Activated T-cell treated with anti-CD3 and anti-CD28 coated beads for 48 hours (primary cell): ENCODE results near the gene ALDOA.

ENCODE experiments used
- DNase-seq: peaks from one replicate; pipeline ENCODE4 v3.0.0-alpha.2; 2020; ENCODE audit warnings: low read depth

Gene ALDOA

DNA sequence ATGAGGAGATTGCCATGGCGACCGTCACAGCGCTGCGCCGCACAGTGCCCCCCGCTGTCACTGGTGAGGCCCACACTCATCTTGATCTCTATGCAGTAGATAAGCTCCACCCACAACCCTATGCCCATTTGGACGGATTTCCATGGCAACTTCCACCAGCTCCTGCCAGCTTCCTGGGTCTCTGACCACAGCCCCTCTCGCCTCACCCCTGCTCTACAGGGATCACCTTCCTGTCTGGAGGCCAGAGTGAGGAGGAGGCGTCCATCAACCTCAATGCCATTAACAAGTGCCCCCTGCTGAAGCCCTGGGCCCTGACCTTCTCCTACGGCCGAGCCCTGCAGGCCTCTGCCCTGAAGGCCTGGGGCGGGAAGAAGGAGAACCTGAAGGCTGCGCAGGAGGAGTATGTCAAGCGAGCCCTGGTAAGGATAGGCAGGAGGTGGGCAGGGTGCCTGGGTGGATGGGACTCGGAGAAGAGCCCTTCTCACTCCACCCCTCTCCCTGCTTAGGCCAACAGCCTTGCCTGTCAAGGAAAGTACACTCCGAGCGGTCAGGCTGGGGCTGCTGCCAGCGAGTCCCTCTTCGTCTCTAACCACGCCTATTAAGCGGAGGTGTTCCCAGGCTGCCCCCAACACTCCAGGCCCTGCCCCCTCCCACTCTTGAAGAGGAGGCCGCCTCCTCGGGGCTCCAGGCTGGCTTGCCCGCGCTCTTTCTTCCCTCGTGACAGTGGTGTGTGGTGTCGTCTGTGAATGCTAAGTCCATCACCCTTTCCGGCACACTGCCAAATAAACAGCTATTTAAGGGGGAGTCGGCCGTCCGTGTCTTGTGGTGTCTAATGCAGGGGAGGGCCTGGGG is 4.3 kb downstream of the ALDOA start:
- DNase-seq: no peak

DNA sequence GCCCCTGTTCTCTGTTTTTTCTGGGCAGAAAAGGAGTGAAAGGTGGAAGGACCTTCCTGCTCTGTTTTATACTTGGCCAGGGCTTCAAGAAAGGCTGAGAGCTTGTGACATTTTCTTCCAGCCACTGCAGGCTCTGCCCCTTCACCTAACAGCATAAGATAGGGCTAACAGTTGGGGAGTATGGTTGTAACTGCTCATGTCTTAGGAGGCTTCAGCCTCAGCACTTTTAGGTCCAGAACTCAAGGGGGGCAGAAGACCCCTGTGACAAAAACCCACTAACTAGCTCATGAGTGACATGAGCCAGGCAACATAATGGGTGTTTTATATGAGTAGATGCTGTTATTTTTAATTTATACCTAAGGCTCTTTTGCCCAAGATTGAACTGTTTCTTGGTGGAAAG is 4.9 kb downstream of the ALDOA start:
- no peak for DNase-seq

- DNase-seq: peak; percentile 89
These were observed 10.1 kb downstream of the ALDOA start, which contains the start of gene PPP4C for GRCh38 chr16:30075503-30076275. PPP4C (plus strand) TSS chr16:30075994; CDS start chr16:30076378, 384 bp downstream.

- DNase-seq: no peak
These were observed 10.8 kb downstream of the ALDOA start for GRCh38 chr16:30076276-30076791.

DNA sequence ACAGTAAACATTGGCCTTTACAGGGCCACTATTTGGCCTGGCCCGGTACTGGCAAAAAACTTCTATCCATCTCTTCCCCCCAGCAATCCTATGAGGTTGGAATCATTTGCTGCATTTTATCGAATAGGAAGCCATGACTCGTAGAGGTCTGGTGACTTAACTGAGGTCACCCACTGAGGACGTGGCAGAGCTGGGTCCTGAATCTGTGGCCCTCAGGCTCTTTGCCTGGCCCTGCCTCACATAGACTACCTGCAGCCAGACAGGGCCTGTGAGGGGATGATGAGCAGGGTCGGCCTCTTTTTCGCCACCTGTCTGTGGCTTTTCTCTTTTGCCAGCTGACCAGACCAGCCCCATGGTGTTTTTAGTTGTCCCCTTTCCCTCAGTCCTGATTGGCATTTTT is 12.1 kb downstream of the ALDOA start:
- DNase-seq: no peak

- DNase-seq: no peak
These were observed 13.2 kb downstream of the ALDOA start for GRCh38 chr16:30078744-30079143.

GRCh38 chr16:30079480-30079879 is 13.9 kb downstream of the ALDOA start:
- DNase-seq: no peak

- no peak for DNase-seq
These were observed 17.1 kb downstream of the ALDOA start for GRCh38 chr16:30082545-30083090.

- DNase-seq: no peak
These were observed 17.9 kb downstream of the ALDOA start for GRCh38 chr16:30083216-30084055.

GRCh38 chr16:30084096-30084815 is 18.7 kb downstream of the ALDOA start:
- no peak for DNase-seq

DNA sequence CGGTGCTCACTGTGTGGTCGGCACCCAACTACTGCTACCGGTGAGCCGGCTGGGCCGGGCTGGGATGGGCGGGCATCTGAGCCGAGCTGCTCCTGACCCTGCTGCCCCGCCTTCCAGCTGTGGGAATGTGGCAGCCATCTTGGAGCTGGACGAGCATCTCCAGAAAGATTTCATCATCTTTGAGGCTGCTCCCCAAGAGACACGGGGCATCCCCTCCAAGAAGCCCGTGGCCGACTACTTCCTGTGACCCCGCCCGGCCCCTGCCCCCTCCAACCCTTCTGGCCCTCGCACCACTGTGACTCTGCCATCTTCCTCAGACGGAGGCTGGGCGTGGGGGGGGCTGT is 19.2 kb downstream of the ALDOA start:
- no peak for DNase-seq

DNA sequence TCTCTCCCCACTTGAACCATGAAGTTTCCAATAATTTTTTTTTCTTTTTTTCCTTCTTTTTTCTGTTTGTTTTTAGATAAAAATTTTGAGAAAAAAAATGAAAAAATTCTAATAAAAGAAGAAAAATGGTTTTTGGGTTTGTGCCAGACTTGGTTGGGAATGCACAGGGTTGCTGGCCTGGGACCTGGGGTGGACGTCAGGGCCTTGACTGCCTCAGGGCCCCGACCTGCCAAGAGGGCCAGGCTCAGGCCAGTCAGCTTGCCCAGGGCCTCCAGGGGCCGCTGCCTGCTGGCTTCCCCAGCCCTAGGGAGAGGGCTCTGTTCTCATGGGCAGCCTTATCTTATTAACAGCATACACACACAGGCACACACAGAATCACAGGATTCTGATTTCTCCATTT is 19.7 kb downstream of the ALDOA start:
- DNase-seq: no peak

GRCh38 chr16:30085820-30086219 is 20.3 kb downstream of the ALDOA start:
- no peak for DNase-seq

DNA sequence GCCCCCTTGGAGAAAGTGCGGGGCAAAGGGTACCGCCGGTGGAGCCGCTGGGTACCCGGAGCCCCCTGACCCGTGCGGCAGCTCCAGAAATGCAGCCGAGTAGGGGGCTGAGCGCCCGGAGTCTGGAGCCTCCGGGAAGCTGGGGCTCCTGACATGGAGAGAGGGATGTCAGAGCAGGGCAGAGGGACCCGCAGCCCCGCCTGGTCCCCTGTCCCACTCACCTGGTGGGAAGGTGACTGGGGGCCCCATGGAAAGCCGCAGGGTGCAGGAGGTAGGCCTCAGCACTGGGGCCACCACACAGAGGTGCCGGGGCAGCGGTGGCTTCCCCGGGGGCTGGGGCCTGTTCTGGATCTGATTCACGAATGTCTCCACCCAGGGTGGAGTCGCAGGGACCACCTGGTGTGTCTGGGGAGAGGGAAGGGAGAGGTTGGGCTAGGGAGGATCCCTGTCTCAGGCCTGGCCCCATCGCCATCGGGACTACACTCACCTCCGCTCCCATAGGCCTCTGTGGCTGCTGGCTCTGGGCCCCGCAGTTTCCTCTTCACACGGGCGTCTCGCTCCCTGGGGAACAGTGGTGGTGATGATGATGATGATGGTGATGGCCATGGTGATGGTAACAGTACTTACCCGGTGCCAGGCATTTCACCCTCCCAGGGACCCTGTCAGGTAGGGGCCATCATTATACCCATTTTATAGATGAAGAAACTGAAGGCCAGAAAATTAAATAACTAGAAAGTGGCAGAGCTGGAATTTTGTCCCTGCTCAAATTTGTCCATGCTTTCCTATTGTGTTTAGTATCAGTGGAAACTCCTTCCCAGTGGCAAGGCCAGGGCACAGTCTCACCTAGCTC is 21.0 kb downstream of the ALDOA start:
- DNase-seq: no peak

GRCh38 chr16:30087181-30087898 is 21.8 kb downstream of the ALDOA start:
- no peak for DNase-seq

- DNase-seq: no peak
These were observed 22.8 kb downstream of the ALDOA start for GRCh38 chr16:30088237-30088831.

- DNase-seq: no peak
These were observed 23.5 kb downstream of the ALDOA start for GRCh38 chr16:30088832-30089624.

- DNase-seq: no peak
These were observed 25.2 kb downstream of the ALDOA start for GRCh38 chr16:30090610-30091331.
